Measurements from ENCODE around the gene DNASE1L2. TPM values are rescaled to one million over a fixed set of nuclear protein-coding genes. Genes with fewer than 3 reads are reported as not detected.

Gene DNASE1L2
- total and polyA plus RNA-seq, 2 donors (not counting 3 experiments of a cell fraction or from before 2014, with no cell fraction given), result 0.57 to 1.2 TPM

DNA sequence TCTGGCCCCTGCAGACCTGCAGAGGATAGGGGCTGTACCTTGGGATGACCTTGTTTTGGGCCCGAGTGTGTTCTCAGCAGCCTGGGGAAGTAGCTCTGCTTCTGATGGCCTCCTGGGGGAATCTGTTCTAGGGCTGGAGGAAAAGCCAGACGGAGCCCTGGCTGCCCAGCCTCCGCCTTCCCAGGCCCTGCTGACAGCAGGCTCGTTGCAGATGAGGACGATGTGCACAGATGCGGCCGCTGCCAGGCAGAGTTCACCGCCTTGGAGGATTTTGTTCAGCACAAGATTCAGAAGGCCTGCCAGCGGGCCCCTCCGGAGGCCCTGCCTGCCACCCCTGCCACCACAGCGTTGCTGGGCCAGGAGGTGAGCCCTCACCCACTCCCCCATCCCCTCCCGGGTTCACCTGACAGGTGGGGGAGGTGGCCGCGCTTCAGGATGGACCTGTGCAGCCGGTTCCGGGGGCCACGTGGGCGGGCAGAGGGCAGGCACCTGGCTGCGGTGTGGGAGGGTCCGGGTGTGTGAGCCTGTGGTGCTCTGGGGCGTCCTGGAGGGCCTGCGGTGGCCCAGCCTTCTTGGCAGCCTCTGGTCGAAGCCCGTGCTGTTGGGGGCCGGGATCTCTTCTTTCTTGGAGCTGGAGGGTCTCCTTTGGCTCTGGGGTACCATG, 8.0 kb upstream of the DNASE1L2 start:
- no peaks in the 10 kb centered on the region for H3K27me3 ChIP-seq (ENCODE audit: control insufficient read depth in 2 of 2, insufficient read depth in 2 of 2, low read length in 2 of 2)
- dilution Hi-C loops (cut with MboI; ENCODE audit: extremely low pct_ligation_motif_present, low sequenced_read_pairs), result no loop called here
- FAIRE-seq, result no peak
- no peaks in the 10 kb centered on the region for H3K9me1 ChIP-seq (replicated peaks; ENCODE audit: control insufficient read depth, extremely low read depth, insufficient read depth, low read length)
- no TSS peak for BruUV-seq (replicated peaks)
- intact Hi-C loops (cut with micrococcal nuclease), result no loop called here
- no peak overlapping the region for H3K4me2 ChIP-seq (ENCODE audit: insufficient read depth, low read length)
- no peaks in the 10 kb centered on the region for H4K20me1 ChIP-seq (replicated peaks; ENCODE audit: control insufficient read depth, extremely low read depth, insufficient read depth, low read length)
- no peak overlapping the region for H2AFZ ChIP-seq (ENCODE audit: low read depth, low read length)
- no peak overlapping the region for H3K9ac ChIP-seq (replicated peaks; ENCODE audit: extremely low read depth, insufficient read depth, low read length)
- DNase-seq (ENCODE audit: low read depth, low spot score), result no peak
- H3K9me3 ChIP-seq (replicated peaks; ENCODE audit: control insufficient read depth, insufficient read depth, low read length), result no peaks in the 10 kb centered on the region
- H3K36me3 ChIP-seq (ENCODE audit: control insufficient read depth in 2 of 2, extremely low read depth in 1 of 2, insufficient read depth in 2 of 2, low read length in 2 of 2), result peaks cover 9 to 34% of the 10 kb centered on the region in 2 experiments
- H3K4me1 ChIP-seq (ENCODE audit: control insufficient read depth, extremely low read depth, insufficient read depth, low read length), result peaks cover 7% of the 10 kb centered on the region
- CTCF ChIA-PET, result no interaction called here
- peaks cover 36% of the 10 kb centered on the region for H3K79me2 ChIP-seq (ENCODE audit: control insufficient read depth, insufficient read depth, low read length)
- no peak for TF ChIP-seq GATA2 (IDR thresholded peaks at IDR 0.05; ENCODE audit: insufficient read depth, insufficient read length, low read depth, low read length)
- no peak for TF ChIP-seq EZH2 (IDR thresholded peaks at IDR 0.05; ENCODE audit: borderline replicate concordance, low read depth, low read length, severe bottlenecking)
- POLR2A ChIA-PET, result no interaction called here
- H3K4me3 ChIP-seq (replicated peaks in 1 of 3; ENCODE audit: insufficient read depth in 1 of 3, low read depth in 1 of 3, low read length in 3 of 3), result no peak overlapping the region
- no peak overlapping the region for H3K27ac ChIP-seq (ENCODE audit: insufficient read depth, low read depth, low read length)

DNA sequence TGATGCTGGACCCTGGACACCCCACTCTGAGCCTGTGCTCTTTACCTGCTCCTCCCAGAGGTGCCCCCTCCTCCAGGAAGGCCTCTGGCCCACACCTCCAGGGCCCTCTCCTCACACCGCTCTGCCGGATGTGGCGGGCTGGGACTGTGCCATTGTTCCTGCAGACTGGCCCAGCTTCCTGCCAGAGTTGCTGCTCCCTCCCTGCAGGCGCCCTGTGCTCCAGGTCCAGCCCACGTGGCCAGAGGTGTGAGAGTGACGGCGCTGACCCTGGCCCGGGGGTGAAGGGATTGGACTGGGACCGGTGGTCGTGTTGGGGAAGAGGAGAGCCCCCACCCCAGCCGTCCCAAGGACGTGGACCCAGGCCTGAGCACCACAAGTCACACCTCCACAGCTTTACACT, 7.2 kb upstream of the DNASE1L2 start:
- Histone ChIP-seq H4K20me1 (replicated peaks; ENCODE audit: control insufficient read depth, extremely low read depth, insufficient read depth, low read length) (no peaks in the 10 kb centered on the region), H3K4me2 (ENCODE audit: insufficient read depth, low read length) (no peak overlapping the region), H3K27ac (ENCODE audit: insufficient read depth, low read depth, low read length) (no peak overlapping the region), H3K4me3 (replicated peaks in 1 of 3; ENCODE audit: insufficient read depth in 1 of 3, low read depth in 1 of 3, low read length in 3 of 3) (no peak overlapping the region), H3K9me3 (replicated peaks; ENCODE audit: control insufficient read depth, insufficient read depth, low read length) (no peaks in the 10 kb centered on the region), H3K27me3 (ENCODE audit: control insufficient read depth in 2 of 2, insufficient read depth in 2 of 2, low read length in 2 of 2) (no peaks in the 10 kb centered on the region), H3K79me2 (ENCODE audit: control insufficient read depth, insufficient read depth, low read length) (peaks cover 31% of the 10 kb centered on the region), H3K4me1 (ENCODE audit: control insufficient read depth, extremely low read depth, insufficient read depth, low read length) (peaks cover 6% of the 10 kb centered on the region), H3K36me3 (ENCODE audit: control insufficient read depth in 2 of 2, extremely low read depth in 1 of 2, insufficient read depth in 2 of 2, low read length in 2 of 2) (peaks cover 9 to 39% of the 10 kb centered on the region in 2 experiments), H3K9ac (replicated peaks; ENCODE audit: extremely low read depth, insufficient read depth, low read length) (no peak overlapping the region), H2AFZ (ENCODE audit: low read depth, low read length) (no peak overlapping the region), H3K9me1 (replicated peaks; ENCODE audit: control insufficient read depth, extremely low read depth, insufficient read depth, low read length) (no peaks in the 10 kb centered on the region)
- intact Hi-C loops (cut with micrococcal nuclease) (no loop called here), dilution Hi-C loops (cut with MboI; ENCODE audit: extremely low pct_ligation_motif_present, low sequenced_read_pairs) (no loop called here)
- ChIA-PET CTCF (no interaction called here), POLR2A (no interaction called here)
- BruUV-seq (replicated peaks), result no TSS peak
- FAIRE-seq (no peak), DNase-seq (ENCODE audit: low read depth, low spot score) (no peak)
- no peak for TF ChIP-seq POLR2A (IDR thresholded peaks at IDR 0.05; ENCODE audit: low read depth, low read length)
- no peak for TF ChIP-seq GATA2 (IDR thresholded peaks at IDR 0.05; ENCODE audit: insufficient read depth, insufficient read length, low read depth, low read length)
- no peak for TF ChIP-seq JUN (IDR thresholded peaks at IDR 0.05; ENCODE audit: borderline replicate concordance, insufficient read depth, insufficient read length, low read depth)
- no peak for TF ChIP-seq FOS (IDR thresholded peaks at IDR 0.05; ENCODE audit: borderline replicate concordance, insufficient read depth, low read length)
- TF ChIP-seq, protein P1, sequence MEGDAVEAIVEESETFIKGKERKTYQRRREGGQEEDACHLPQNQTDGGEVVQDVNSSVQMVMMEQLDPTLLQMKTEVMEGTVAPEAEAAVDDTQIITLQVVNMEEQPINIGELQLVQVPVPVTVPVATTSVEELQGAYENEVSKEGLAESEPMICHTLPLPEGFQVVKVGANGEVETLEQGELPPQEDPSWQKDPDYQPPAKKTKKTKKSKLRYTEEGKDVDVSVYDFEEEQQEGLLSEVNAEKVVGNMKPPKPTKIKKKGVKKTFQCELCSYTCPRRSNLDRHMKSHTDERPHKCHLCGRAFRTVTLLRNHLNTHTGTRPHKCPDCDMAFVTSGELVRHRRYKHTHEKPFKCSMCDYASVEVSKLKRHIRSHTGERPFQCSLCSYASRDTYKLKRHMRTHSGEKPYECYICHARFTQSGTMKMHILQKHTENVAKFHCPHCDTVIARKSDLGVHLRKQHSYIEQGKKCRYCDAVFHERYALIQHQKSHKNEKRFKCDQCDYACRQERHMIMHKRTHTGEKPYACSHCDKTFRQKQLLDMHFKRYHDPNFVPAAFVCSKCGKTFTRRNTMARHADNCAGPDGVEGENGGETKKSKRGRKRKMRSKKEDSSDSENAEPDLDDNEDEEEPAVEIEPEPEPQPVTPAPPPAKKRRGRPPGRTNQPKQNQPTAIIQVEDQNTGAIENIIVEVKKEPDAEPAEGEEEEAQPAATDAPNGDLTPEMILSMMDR (IDR thresholded peaks at IDR 0.05; ENCODE audit: extremely low read depth in 1 of 2, insufficient read depth in 1 of 2, low read depth in 1 of 2, low read length in 2 of 2), result no peak
- TF ChIP-seq MYC (IDR thresholded peaks at IDR 0.05; ENCODE audit: low read depth, low read length), result no peak
- TF ChIP-seq, protein P2, sequence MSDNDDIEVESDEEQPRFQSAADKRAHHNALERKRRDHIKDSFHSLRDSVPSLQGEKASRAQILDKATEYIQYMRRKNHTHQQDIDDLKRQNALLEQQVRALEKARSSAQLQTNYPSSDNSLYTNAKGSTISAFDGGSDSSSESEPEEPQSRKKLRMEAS (IDR thresholded peaks at IDR 0.05; ENCODE audit: insufficient read depth, insufficient read length), result no peak
- no peak for TF ChIP-seq EZH2 (IDR thresholded peaks at IDR 0.05; ENCODE audit: borderline replicate concordance, low read depth, low read length, severe bottlenecking)
- TF ChIP-seq POLR2AphosphoS5 (IDR thresholded peaks at IDR 0.05; ENCODE audit: insufficient read depth, low read depth, low read length), result no peak
